Measurements from ENCODE around the gene ITPK1.
A peak's percentile ranks its signal among the peaks of the same experiment; 100 is the strongest.

ITPK1 gene

DNA sequence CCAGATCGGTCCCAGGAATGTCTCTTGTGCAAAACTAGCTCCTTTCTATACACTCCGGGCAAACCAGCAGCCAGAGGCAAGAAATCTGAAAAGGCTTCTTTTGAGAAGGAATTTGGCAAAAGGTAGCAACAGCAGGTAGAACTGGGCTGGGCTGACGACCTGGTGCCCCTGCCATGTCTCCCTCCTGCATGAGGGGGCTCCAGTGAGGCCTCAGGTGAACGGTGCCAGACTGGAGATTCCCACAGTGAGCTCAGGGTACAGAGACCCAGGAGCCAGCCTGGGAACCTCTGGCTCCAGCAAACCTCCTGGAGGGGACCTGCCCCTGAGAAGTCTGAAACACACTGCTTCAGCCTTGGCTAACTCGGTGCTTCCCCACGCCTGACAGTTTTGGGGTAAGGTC is 10.8 kb downstream of the ITPK1 start:
- Histone ChIP-seq H3K4me3 (ENCODE audit: low read depth in 1 of 2, low read length in 2 of 2) (no peak overlapping the region), H3K4me2 (ENCODE audit: insufficient read depth, low read length) (no peak overlapping the region), H3K27me3 (ENCODE audit: insufficient read depth, low read length, poor library complexity) (no peaks in the 10 kb centered on the region), H2AFZ (ENCODE audit: low read depth, low read length) (no peak overlapping the region), H3K9ac (ENCODE audit: low read depth, low read length) (no peak overlapping the region), H3K36me3 (ENCODE audit: insufficient read depth, low read length) (no peaks in the 10 kb centered on the region; the same call in 1 of the 2 replicates), H3K4me1 (ENCODE audit: insufficient read depth, low read length) (peaks cover 20% of the 10 kb centered on the region), H3K79me2 (ENCODE audit: insufficient read depth, low read length) (peaks cover 85% of the 10 kb centered on the region), H4K20me1 (ENCODE audit: insufficient read depth, low read length) (peaks cover 31% of the 10 kb centered on the region; the same call in 1 of the 2 replicates), H3K27ac (ENCODE audit: low read length) (0 out of 2 replicates have a peak overlapping the region, but pooled peaks have one; percentile 8), H3K9me3 (ENCODE audit: insufficient read depth, low read length, severe bottlenecking) (no peaks in the 10 kb centered on the region)
- ATAC-seq (ENCODE audit: insufficient read depth, low read depth) (no peak), DNase-seq (no peak)
- no peak for TF ChIP-seq EZH2 (IDR thresholded peaks at IDR 0.05; ENCODE audit: borderline replicate concordance, low read depth, low read length, severe bottlenecking)
- TF ChIP-seq, protein P1, sequence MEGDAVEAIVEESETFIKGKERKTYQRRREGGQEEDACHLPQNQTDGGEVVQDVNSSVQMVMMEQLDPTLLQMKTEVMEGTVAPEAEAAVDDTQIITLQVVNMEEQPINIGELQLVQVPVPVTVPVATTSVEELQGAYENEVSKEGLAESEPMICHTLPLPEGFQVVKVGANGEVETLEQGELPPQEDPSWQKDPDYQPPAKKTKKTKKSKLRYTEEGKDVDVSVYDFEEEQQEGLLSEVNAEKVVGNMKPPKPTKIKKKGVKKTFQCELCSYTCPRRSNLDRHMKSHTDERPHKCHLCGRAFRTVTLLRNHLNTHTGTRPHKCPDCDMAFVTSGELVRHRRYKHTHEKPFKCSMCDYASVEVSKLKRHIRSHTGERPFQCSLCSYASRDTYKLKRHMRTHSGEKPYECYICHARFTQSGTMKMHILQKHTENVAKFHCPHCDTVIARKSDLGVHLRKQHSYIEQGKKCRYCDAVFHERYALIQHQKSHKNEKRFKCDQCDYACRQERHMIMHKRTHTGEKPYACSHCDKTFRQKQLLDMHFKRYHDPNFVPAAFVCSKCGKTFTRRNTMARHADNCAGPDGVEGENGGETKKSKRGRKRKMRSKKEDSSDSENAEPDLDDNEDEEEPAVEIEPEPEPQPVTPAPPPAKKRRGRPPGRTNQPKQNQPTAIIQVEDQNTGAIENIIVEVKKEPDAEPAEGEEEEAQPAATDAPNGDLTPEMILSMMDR (IDR thresholded peaks at IDR 0.05; ENCODE audit: borderline replicate concordance, extremely low read depth, low read length, poor library complexity, severe bottlenecking) = peak; percentile 23

DNA sequence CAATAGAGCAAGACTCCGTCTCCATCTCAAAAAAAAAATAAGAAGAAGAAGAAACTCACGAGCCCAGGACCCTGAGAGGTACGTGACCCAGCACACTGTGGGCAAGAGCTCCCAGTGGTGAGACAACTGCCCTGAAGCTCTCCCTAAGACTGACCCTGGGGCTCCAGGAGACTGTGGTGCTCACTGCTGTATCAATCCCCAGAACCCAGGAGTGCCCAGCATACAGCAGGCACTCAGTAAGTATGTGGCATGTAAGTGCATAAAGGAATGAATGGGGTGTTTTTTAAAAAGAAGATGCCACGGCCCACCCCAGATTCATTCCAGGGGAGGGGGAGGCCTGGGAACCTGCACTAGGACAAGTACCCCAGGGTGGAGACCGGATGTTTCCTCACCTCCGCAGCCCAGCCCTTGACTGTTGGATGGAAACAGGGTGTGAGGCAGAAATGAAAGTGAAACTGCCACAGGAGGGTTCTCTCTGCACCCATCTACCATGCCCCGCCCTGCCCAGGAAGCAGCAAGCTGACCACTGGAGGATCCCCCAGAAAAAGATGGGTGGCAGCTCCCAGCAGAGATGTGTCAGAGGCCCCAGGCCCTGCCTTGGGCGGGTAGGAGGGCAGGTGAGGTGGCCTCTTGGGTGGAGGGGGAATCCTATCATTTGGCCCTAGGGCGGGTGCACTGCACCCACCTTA is 12.2 kb downstream of the ITPK1 start:
- peak overlapping the region; percentile 0 to 54; a peak in 2 of 4 replicates for H3K4me3 ChIP-seq (ENCODE audit: low read depth in 1 of 2, low read length in 2 of 2)

GRCh38 chr14:93102141-93102540 is 13.6 kb downstream of the ITPK1 start:
- peaks cover 35% of the 10 kb centered on the region for H4K20me1 ChIP-seq (ENCODE audit: insufficient read depth, low read length)
- no peaks in the 10 kb centered on the region for H3K27me3 ChIP-seq (ENCODE audit: insufficient read depth, low read length, poor library complexity)
- TF ChIP-seq, protein P1 (IDR thresholded peaks at IDR 0.05; ENCODE audit: borderline replicate concordance, extremely low read depth, low read length, poor library complexity, severe bottlenecking) = no peak
- no peak for TF ChIP-seq EZH2 (IDR thresholded peaks at IDR 0.05; ENCODE audit: borderline replicate concordance, low read depth, low read length, severe bottlenecking)
- ATAC-seq (ENCODE audit: insufficient read depth, low read depth) = no peak
- no peak overlapping the region for H3K4me3 ChIP-seq (ENCODE audit: low read depth in 1 of 2, low read length in 2 of 2)
- H3K36me3 ChIP-seq (ENCODE audit: insufficient read depth, low read length) = no peaks in the 10 kb centered on the region
- H2AFZ ChIP-seq (ENCODE audit: low read depth, low read length) = no peak overlapping the region
- H3K27ac ChIP-seq (ENCODE audit: low read length) = no peak overlapping the region
- no peak for DNase-seq
- no peak overlapping the region for H3K4me2 ChIP-seq (ENCODE audit: insufficient read depth, low read length)
- peaks cover 80% of the 10 kb centered on the region for H3K79me2 ChIP-seq (ENCODE audit: insufficient read depth, low read length)
- peaks cover 20% of the 10 kb centered on the region for H3K4me1 ChIP-seq (ENCODE audit: insufficient read depth, low read length)
- no peak overlapping the region for H3K9ac ChIP-seq (ENCODE audit: low read depth, low read length)
- H3K9me3 ChIP-seq (ENCODE audit: insufficient read depth, low read length, severe bottlenecking) = no peaks in the 10 kb centered on the region

More for the DNA sequence above, 12.2 kb downstream of the ITPK1 start:
- TF ChIP-seq, protein P1 (IDR thresholded peaks at IDR 0.05; ENCODE audit: borderline replicate concordance, extremely low read depth, low read length, poor library complexity, severe bottlenecking) = no peak
- no peak for TF ChIP-seq EZH2 (IDR thresholded peaks at IDR 0.05; ENCODE audit: borderline replicate concordance, low read depth, low read length, severe bottlenecking)
- peaks cover 86% of the 10 kb centered on the region for H3K79me2 ChIP-seq (ENCODE audit: insufficient read depth, low read length)
- H3K4me1 ChIP-seq (ENCODE audit: insufficient read depth, low read length) = peaks cover 20% of the 10 kb centered on the region
- peak overlapping the region; percentile 84 for H3K27ac ChIP-seq (ENCODE audit: low read length)
- peak; percentile 98 for ATAC-seq (ENCODE audit: insufficient read depth, low read depth)
- H3K27me3 ChIP-seq (ENCODE audit: insufficient read depth, low read length, poor library complexity) = no peaks in the 10 kb centered on the region
- H2AFZ ChIP-seq (ENCODE audit: low read depth, low read length) = peak overlapping the region; percentile 73
- peak; percentile 88 for DNase-seq
- peak overlapping the region; percentile 47 for H3K9ac ChIP-seq (ENCODE audit: low read depth, low read length)
- peak overlapping the region; percentile 80 for H3K4me2 ChIP-seq (ENCODE audit: insufficient read depth, low read length)
- peaks cover 40% of the 10 kb centered on the region for H4K20me1 ChIP-seq (ENCODE audit: insufficient read depth, low read length)
- H3K36me3 ChIP-seq (ENCODE audit: insufficient read depth, low read length) = no peaks in the 10 kb centered on the region
- no peaks in the 10 kb centered on the region for H3K9me3 ChIP-seq (ENCODE audit: insufficient read depth, low read length, severe bottlenecking)

Measured in DND-41 (cell line).